Hepatocyte (in vitro differentiated cells): ENCODE measurements around the gene FAM184A.

Experiments
- EZH2 ChIP-seq: fragments of 200-600 bp; sonication (generic); IDR thresholded peaks from 2 replicates; pipeline ENCODE4 v1.6.1; 2016; ENCODE audit warnings: antibody characterized with exemption, mild to moderate bottlenecking, borderline replicate concordance
- EZH2phosphoT487 ChIP-seq: fragments of 200-600 bp; sonication (generic); IDR thresholded peaks from one replicate; pipeline ENCODE4 v1.6.1; 2018; ENCODE audit warnings: antibody characterized with exemption, mild to moderate bottlenecking, low read depth, moderate library complexity; ENCODE audit not compliant: unreplicated experiment, severe bottlenecking
- TF ChIP-seq, protein P1 (sequence below): fragments of 200-600 bp; sonication (generic); IDR thresholded peaks from 2 replicates; pipeline ENCODE4 v1.5.1; 2016; ENCODE audit warnings: antibody characterized with exemption, mild to moderate bottlenecking; ENCODE audit not compliant: poor library complexity

DNA sequence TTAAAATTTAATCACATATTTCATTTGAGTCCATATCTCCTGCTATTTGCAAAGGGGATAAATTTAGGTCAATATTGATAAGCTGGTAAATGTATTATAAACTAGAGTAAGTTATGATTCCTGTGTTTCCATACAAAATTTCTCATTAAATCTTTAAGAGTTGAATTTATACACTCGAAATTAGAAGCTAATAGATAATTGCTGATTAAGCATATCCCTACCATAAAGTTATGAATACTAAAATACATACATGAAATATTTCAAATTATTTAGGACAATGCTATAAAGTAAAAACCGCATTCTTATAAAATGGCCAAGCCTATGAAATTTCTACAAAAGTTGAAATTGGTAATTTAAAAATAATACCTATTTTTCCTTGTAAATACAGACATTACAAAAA is 71.5 kb downstream of the FAM184A start:
- TF ChIP-seq, protein P1, sequence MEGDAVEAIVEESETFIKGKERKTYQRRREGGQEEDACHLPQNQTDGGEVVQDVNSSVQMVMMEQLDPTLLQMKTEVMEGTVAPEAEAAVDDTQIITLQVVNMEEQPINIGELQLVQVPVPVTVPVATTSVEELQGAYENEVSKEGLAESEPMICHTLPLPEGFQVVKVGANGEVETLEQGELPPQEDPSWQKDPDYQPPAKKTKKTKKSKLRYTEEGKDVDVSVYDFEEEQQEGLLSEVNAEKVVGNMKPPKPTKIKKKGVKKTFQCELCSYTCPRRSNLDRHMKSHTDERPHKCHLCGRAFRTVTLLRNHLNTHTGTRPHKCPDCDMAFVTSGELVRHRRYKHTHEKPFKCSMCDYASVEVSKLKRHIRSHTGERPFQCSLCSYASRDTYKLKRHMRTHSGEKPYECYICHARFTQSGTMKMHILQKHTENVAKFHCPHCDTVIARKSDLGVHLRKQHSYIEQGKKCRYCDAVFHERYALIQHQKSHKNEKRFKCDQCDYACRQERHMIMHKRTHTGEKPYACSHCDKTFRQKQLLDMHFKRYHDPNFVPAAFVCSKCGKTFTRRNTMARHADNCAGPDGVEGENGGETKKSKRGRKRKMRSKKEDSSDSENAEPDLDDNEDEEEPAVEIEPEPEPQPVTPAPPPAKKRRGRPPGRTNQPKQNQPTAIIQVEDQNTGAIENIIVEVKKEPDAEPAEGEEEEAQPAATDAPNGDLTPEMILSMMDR, result no peak
- TF ChIP-seq EZH2 (no peak), EZH2phosphoT487 (no peak)
